K562 (cell line): ENCODE data around the gene MLX. TPM values are rescaled to one million over a fixed set of nuclear protein-coding genes. Genes with fewer than 3 reads are reported as not detected.
A peak's percentile ranks its signal among the peaks of the same experiment; 100 is the strongest.

Experiments used
- CHD2 ChIP-seq: IDR thresholded peaks from 2 replicates; pipeline ENCODE4 v1.6.1; 2011; ENCODE audit warnings: low read depth, low read length
- HDAC1 ChIP-seq, 2 experiments: fragments of 450-650 bp; IDR thresholded peaks; 2 replicates each; pipeline ENCODE4 v1.6.1; 2016 to 2017; ENCODE audit warnings: inconsistent platforms in 1 of 2, mild to moderate bottlenecking in 1 of 2, moderate library complexity in 1 of 2
- KAT7 ChIP-seq: sonication (generic); formaldehyde crosslinking; IDR thresholded peaks from 2 replicates; pipeline ENCODE4 v1.8.0; 2022; ENCODE audit warnings: missing genetic modification reagents, mild to moderate bottlenecking, borderline replicate concordance
- PRPF4 ChIP-seq: fragments of 200-400 bp; formaldehyde crosslinking; IDR thresholded peaks from one replicate; pipeline ENCODE4 v1.6.1; 2017; ENCODE audit warnings: low read length, low read depth, mild to moderate bottlenecking; ENCODE audit not compliant: insufficient read depth, poor library complexity, severe bottlenecking
- SRSF1 ChIP-seq: fragments of 200-400 bp; formaldehyde crosslinking; IDR thresholded peaks from 2 replicates; pipeline ENCODE4 v1.6.1; 2017; ENCODE audit warnings: mild to moderate bottlenecking, low read depth, low read length, moderate library complexity
- TRIM24 ChIP-seq, 2 experiments: fragments of 450-650 bp; IDR thresholded peaks; 2 replicates each; pipeline ENCODE4 v1.6.1; 2016
- ZBTB17 ChIP-seq: fragments of 450-650 bp; formaldehyde crosslinking; IDR thresholded peaks from 2 replicates; pipeline ENCODE4 v1.4.0; 2020; ENCODE audit warnings: mild to moderate bottlenecking
- ZC3H11A ChIP-seq: IDR thresholded peaks from 2 replicates; pipeline ENCODE4 v1.6.1; 2012; ENCODE audit warnings: low read depth, low read length, improper control_type of control experiment
- ZNF274 ChIP-seq: IDR thresholded peaks from 2 replicates; pipeline ENCODE4 v1.6.1; 2011; ENCODE audit warnings: low read depth, mild to moderate bottlenecking, low read length, moderate library complexity, borderline replicate concordance
- ZNF408 ChIP-seq: fragments of 250-450 bp; sonication (Bioruptor Pico); IDR thresholded peaks from 2 replicates; pipeline ENCODE4 v1.4.0; 2020; ENCODE audit warnings: low read depth, mild to moderate bottlenecking, moderate library complexity
- ZNF41 ChIP-seq: fragments of 250-450 bp; sonication (Bioruptor Pico); conservative IDR thresholded peaks from 2 replicates; pipeline ENCODE4 v1.4.0; 2020; ENCODE audit warnings: mild to moderate bottlenecking
- ZNF644 ChIP-seq: fragments of 200-800 bp; sonication (Bioruptor generic); IDR thresholded peaks from 2 replicates; pipeline ENCODE4 v1.6.1; 2016; ENCODE audit warnings: low read depth, missing genetic modification characterization, missing compliant biosample characterization
- polyA plus RNA-seq, 8 experiments: library from polyadenylated mRNA; depleted of rRNA in 4 of 8; stranded (reverse) in 5 of 8; unstranded in 3 of 8; fragments of >200 nt; fragmentation: Nextera tagmentation in 2 of 8; fragmentation: Illumina TruSeq in 1 of 8; extraction: Ambion mirVana in 2 of 8; extraction: Trizol in 1 of 8; gene quantifications; 2 replicates each; pipeline versions ENCODE4 v1.2.1 to v1.2.3, GENCODE V29; 2011 to 2014; ENCODE audit warnings: inconsistent platforms in 1 of 8, missing spikeins in 1 of 8
- total RNA-seq, 7 experiments: library from RNA; depleted of rRNA in 6 of 7; stranded (reverse); fragments of >200 nt in 6 of 7; fragmentation: Illumina TruSeq in 2 of 7; extraction: Trizol in 2 of 7; gene quantifications; 2 replicates each; pipeline versions ENCODE4 v1.2.1 to v1.2.3, GENCODE V29; 2011 to 2021; ENCODE audit warnings: low replicate concordance in 1 of 7
- TF ChIP-seq, protein P1 (sequence below): sonication (generic); formaldehyde crosslinking; IDR thresholded peaks from 2 replicates; pipeline ENCODE4 v1.8.0; 2023; ENCODE audit warnings: mild to moderate bottlenecking, missing genetic modification reagents
- TF ChIP-seq, protein P2 (sequence below), 2 experiments: fragments of 450-650 bp; IDR thresholded peaks; 2 replicates each; pipeline ENCODE4 v1.6.1; 2016
- TF ChIP-seq, protein P3 (sequence below): fragments of 450-650 bp; IDR thresholded peaks from 2 replicates; pipeline ENCODE4 v1.6.1; 2017; ENCODE audit warnings: antibody characterized with exemption, mild to moderate bottlenecking
- TF ChIP-seq, protein P4 (sequence below): fragments of 250-450 bp; sonication (Bioruptor Pico); IDR thresholded peaks from 2 replicates; pipeline ENCODE4 v1.5.0; 2021

Gene MLX
- total and polyA plus RNA-seq, 9 of the 15 experiments (the other 6 are each of a cell fraction or from before 2014, with no cell fraction given), result 42.9 to 100 (median 58.9) TPM

DNA sequence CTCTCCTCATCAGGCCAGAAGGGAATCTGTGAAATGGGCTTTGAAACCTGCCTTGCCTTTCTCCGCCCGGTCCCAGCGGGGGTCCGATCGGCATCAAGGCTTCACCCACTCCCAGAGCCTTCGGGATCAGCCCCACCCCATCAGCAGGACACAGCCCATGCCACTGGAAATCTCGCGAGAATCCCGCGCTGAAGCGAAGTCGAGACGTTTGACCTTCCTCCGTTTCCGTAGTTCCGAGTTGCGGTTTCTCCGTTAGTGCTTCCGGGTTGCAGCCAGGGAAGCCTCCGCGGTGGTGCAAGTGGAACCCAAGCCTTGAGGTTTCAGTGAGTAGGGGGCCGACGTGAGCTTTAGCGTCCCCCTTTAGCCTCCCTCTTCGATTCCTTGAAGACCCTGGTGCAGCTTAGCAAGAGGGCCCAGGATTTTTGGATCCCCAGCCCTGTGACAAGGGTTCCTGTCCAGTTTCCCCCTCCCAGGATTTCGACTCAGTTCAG, 5.0 kb upstream of the MLX start, which contains the start of gene COASY (continued):
- TF ChIP-seq HDAC1 (IDR thresholded peaks at IDR 0.05) (no peak; a peak in 1 of 4 replicates), CHD2 (peak; percentile 100), TRIM24 (IDR thresholded peaks at IDR 0.05) (no peak; a peak in 1 of 4 replicates), ZNF644 (0 out of 2 replicates have a peak, but pooled peaks have one; percentile 68), ZNF274 (no peak), ZNF408 (CRISPR knock-in tag) (no peak), SRSF1 (no peak), ZBTB17 (no peak), KAT7 (no peak), ZC3H11A (no peak), PRPF4 (no peak), ZNF41 (CRISPR knock-in tag) (no peak)
- TF ChIP-seq, protein P1, sequence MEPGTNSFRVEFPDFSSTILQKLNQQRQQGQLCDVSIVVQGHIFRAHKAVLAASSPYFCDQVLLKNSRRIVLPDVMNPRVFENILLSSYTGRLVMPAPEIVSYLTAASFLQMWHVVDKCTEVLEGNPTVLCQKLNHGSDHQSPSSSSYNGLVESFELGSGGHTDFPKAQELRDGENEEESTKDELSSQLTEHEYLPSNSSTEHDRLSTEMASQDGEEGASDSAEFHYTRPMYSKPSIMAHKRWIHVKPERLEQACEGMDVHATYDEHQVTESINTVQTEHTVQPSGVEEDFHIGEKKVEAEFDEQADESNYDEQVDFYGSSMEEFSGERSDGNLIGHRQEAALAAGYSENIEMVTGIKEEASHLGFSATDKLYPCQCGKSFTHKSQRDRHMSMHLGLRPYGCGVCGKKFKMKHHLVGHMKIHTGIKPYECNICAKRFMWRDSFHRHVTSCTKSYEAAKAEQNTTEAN (CRISPR knock-in tag), result no peak
- TF ChIP-seq, protein P2, sequence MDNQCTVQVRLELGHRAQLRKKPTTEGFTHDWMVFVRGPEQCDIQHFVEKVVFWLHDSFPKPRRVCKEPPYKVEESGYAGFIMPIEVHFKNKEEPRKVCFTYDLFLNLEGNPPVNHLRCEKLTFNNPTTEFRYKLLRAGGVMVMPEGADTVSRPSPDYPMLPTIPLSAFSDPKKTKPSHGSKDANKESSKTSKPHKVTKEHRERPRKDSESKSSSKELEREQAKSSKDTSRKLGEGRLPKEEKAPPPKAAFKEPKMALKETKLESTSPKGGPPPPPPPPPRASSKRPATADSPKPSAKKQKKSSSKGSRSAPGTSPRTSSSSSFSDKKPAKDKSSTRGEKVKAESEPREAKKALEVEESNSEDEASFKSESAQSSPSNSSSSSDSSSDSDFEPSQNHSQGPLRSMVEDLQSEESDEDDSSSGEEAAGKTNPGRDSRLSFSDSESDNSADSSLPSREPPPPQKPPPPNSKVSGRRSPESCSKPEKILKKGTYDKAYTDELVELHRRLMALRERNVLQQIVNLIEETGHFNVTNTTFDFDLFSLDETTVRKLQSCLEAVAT (IDR thresholded peaks at IDR 0.05), result peak in 1 of 2 experiments; percentile 95; a peak in 2 of 4 replicates
- TF ChIP-seq, protein P3, sequence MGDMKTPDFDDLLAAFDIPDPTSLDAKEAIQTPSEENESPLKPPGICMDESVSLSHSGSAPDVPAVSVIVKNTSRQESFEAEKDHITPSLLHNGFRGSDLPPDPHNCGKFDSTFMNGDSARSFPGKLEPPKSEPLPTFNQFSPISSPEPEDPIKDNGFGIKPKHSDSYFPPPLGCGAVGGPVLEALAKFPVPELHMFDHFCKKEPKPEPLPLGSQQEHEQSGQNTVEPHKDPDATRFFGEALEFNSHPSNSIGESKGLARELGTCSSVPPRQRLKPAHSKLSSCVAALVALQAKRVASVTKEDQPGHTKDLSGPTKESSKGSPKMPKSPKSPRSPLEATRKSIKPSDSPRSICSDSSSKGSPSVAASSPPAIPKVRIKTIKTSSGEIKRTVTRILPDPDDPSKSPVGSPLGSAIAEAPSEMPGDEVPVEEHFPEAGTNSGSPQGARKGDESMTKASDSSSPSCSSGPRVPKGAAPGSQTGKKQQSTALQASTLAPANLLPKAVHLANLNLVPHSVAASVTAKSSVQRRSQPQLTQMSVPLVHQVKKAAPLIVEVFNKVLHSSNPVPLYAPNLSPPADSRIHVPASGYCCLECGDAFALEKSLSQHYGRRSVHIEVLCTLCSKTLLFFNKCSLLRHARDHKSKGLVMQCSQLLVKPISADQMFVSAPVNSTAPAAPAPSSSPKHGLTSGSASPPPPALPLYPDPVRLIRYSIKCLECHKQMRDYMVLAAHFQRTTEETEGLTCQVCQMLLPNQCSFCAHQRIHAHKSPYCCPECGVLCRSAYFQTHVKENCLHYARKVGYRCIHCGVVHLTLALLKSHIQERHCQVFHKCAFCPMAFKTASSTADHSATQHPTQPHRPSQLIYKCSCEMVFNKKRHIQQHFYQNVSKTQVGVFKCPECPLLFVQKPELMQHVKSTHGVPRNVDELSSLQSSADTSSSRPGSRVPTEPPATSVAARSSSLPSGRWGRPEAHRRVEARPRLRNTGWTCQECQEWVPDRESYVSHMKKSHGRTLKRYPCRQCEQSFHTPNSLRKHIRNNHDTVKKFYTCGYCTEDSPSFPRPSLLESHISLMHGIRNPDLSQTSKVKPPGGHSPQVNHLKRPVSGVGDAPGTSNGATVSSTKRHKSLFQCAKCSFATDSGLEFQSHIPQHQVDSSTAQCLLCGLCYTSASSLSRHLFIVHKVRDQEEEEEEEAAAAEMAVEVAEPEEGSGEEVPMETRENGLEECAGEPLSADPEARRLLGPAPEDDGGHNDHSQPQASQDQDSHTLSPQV, result peak; percentile 13; the same call in 1 of the 2 replicates
- TF ChIP-seq, protein P4, sequence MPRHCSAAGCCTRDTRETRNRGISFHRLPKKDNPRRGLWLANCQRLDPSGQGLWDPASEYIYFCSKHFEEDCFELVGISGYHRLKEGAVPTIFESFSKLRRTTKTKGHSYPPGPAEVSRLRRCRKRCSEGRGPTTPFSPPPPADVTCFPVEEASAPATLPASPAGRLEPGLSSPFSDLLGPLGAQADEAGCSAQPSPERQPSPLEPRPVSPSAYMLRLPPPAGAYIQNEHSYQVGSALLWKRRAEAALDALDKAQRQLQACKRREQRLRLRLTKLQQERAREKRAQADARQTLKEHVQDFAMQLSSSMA (CRISPR knock-in tag), result no peak
